Kidney glomerular epithelial cell (primary cell): Measurements from ENCODE around the gene INO80B.
A peak's percentile ranks its signal among the peaks of the same experiment; 100 is the strongest.

Experiments used
- DNase-seq: peaks from one replicate; lab custom pipeline; 2025; lab: John Stamatoyannopoulos, UW

The INO80B gene

DNA sequence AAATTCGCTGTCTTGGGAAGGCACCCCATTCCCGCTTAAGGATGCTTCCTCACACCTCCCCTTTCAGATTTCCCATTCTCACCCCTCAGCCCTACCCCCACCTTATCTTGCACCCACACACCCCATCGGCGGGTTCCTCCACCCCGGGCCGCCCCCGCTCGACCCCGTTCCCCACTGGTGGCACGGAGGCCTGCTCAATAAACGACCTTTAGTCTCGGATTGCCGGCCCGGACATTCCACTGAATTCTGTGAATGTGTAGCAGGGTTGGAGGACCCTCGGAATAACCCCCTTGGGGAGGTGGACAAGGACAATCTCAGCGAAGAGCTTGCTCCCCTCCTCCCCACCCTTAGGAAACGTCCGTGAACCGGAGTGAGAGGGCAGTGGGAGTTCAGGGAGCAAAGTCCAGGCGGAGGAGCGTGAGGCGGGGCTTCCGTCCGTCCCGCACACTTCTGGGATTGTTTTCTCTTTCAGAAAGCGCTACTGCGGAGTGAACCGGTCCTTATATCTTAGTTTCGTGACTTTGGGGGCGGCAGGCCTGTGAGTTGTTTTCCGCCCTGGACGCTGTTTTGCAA is 47.3 kb downstream of the INO80B start:
- no peak for DNase-seq

DNA sequence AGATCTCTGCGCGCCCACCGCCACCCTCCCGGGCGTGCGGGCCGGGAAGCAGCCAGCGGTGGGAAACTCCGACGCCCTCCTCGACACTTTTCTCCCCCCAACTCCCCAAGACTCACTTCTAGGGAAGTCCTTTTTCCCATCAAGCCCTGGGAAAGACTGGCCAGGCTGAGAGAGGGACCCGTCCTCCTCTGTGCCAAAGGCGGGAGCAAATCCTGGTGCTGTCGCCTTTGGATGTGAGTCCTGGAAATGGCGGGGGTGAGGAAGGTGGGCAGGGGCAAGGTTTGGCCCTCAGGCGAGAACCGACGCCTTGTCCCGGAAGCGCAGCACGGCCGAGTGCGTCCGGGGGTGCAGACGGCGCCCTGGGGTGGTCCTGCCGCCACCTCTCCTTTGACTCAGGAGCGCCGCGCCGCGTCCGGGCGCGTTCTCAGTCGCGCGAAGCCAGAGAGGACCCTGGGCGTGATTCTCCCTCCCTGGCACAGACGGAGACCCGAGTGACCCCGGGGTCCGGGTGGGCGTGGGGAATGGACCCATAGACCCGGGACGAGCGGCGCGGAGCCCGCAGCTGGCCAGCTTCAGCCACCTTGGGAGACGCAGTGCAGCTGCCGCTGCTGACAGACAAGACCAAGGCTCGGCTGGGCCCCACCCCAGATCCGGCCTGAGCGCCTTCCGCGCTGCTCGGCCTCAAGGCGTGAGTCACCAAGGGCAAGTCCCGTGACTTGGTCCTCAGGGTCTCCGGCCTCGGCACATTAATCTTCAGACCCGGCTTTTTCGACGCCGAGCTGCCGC is 48.0 kb downstream of the INO80B start:
- peak; percentile 17 for DNase-seq

DNA sequence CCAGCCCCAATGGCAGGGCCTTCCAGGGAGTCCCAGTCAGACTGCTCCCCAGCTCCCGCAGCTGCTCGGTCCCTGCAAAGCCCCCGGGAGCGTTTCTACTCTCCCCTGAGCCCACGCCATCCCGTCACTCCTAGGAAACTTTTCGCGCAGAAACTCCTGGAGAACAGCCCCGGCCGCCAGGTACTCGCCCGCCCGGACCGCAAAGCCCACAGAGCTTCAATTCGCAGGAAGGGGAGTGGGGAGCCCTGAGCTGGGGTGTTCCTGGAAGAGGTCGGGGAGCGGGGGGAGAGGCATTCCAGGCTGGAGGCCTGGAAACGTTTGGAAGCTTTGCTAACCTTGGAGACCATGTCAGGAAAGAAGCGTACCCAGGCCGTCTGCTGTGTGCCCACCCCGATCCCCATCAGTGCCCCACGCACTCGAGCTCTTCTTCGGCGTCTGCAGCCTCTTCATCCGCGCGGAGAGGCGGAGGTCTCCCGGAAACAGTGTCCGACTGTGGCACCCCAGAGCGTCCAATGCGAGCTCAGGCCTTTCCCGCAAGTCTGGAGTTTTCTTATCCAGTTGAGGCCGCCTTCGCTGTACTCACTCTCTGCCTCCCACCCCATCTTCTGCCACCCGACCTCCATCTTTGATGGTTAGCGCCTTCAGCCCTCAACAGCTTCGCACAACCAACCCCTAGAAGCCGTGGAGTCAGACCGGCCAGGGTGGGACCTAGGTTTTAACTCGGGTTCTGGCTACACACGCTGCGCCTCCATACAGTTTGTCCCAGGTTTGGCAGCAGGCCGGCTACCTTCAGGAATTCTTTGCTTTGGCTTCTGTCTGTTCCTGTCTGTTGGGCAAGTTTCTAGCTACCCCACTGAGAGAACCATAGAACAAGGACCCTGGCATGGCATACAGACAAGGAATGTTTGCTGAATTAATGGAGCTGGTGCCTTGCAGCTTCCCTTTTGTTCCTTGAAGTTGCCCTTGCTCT is 48.9 kb downstream of the INO80B start:
- DNase-seq: no peak

DNA sequence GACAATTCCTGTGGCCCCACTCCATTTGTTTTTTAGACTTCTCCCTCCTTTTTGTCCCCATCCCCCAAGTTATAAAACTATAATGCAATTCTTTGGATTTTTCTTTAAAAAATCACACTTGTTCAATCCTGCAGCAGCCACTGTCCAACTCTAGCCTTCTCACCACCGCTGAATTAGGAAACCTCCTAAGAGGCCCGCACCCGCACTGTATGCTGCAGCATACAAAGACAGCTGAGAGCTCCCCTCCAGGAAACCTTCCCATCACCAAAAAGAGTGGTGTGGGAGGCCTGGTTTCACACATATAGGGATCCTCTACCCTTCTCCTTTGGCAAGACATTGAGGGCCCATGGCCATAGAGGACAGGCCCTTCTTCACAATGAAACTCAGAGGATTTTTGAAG is 49.7 kb downstream of the INO80B start:
- no peak for DNase-seq

DNA sequence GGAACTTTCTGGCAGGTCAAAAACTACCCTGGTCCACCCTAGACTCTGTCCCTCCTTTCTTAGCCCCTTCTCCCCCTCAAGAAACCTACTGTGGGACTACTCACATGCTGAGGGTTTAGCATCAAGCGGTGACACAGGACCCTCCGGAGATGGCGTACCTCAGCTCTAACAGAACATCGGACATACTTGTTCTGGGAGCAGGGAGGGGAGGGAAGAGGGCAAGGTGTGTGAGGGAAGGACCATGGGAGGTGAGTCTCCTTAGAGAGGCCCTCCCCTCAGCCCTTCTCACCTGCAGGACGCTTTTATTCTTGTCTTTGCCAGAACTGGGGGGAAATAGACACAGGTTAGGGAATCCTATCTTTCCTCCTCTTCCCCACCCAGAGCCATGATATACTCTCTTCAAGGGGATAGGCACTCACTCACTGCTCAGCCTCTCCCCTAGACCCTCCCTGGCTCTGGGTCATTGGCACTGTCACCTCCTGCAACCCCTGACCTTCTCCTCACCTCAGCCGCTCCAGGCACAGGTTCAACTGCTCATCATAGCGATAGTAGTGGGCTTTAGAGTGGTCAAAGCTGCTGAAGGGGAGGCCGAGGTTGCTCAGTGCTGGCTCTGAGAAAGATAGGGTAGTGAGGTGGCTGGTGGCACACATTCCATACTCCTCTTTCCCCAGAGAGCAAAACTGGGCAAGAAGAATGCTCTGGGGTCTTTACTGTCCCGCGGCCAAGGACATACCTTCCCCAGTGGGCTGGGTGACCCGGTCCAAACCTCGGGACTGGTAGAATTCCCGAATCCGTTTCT is 50.8 kb downstream of the INO80B start:
- no peak for DNase-seq

DNA sequence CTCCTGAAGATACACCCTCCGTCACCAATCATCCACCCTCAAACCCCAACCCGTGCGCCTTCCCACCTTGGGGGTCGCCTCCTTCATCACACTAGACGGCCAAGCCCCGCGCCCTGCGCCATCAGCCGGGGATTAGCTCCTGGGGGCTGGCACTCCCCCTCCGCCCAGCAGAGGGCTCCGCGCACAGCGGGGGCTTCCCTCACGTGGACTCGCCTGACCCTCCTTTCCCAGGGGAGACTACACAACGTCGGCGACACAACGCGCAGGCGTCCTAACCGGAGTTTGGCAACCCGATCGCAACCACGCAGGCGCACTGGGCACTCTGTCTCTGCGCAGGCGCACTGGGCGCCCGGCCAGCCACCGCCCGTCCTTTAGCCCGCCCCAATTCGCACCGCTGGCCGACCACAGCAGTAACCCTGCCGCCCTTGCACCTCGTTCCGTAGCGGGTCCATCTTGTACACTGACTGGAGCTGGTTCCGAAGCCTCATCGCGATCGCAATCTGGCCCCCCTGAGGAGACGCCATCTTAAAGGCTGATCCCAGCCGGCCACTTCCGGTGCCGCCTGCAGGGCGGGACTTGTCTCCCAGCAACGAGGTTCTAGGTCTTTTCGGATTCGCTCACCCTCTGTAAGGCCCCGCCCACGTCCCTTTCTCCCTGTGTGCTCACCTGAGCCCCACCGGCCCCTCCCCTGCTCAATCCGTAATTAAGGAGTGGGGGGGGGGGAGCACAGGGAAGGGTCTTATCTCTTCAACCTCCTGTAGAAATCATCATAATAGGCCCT is 52.4 kb downstream of the INO80B start, which contains the start of gene PCGF1:
TSS of gene PCGF1 (minus strand) at position 551 of the 781 bp plus-strand sequence. CDS start at position 524, 27 bp downstream.
- DNase-seq: peak; percentile 91
